Liver (tissue), 9 donors: ENCODE data around the gene CHMP5. TPM values are rescaled to one million over a fixed set of nuclear protein-coding genes. Genes with fewer than 3 reads are reported as not detected.

Experiments used
- DNase-seq: peaks from one replicate; pipeline ENCODE4 v3.0.0-alpha.2; 2017; ENCODE audit warnings: low spot score
- H3K27ac ChIP-seq, 2 donors: one replicate each; pipeline ENCODE4 v1.7.0; 2013; ENCODE audit warnings: inconsistent platforms in 2 of 2, low read length in 2 of 2, control low read depth in 1 of 2, low read depth in 1 of 2, mild to moderate bottlenecking in 1 of 2
- H3K27me3 ChIP-seq, 4 donors: one replicate each; pipeline versions ENCODE4 v1.6.1 to v1.7.0; 2013; ENCODE audit warnings: low read length in 3 of 4, inconsistent platforms in 1 of 4, mild to moderate bottlenecking in 1 of 4, moderate library complexity in 1 of 4; ENCODE audit not compliant: control insufficient read depth in 4 of 4, insufficient read depth in 4 of 4
- H3K36me3 ChIP-seq, 4 donors: one replicate each; pipeline versions ENCODE4 v1.6.1 to v1.7.0; 2013; ENCODE audit warnings: low read length in 3 of 4, mild to moderate bottlenecking in 3 of 4, low read depth in 1 of 4, moderate library complexity in 1 of 4; ENCODE audit not compliant: control insufficient read depth in 4 of 4, insufficient read depth in 3 of 4
- H3K4me1 ChIP-seq, 4 donors: one replicate each; pipeline versions ENCODE4 v1.6.1 to v1.7.0; 2013; ENCODE audit warnings: low read length in 3 of 4, mild to moderate bottlenecking in 3 of 4, moderate library complexity in 1 of 4; ENCODE audit not compliant: control insufficient read depth in 4 of 4, insufficient read depth in 4 of 4
- H3K4me3 ChIP-seq, 3 donors: one replicate each; pipeline versions ENCODE4 v1.6.1 to v1.7.0; 2013; ENCODE audit warnings: low read length in 3 of 3, control low read depth in 1 of 3, low read depth in 1 of 3, mild to moderate bottlenecking in 1 of 3
- H3K9ac ChIP-seq, 2 donors: one replicate each; pipeline ENCODE4 v1.7.0; 2013; ENCODE audit warnings: low read length in 2 of 2, mild to moderate bottlenecking in 2 of 2, moderate library complexity in 2 of 2, control low read depth in 1 of 2, low read depth in 1 of 2
- H3K9me3 ChIP-seq, 4 donors: one replicate each; pipeline versions ENCODE4 v1.6.1 to v1.7.0; 2013; ENCODE audit warnings: low read length in 3 of 4; ENCODE audit not compliant: control insufficient read depth in 4 of 4
- ATF3 ChIP-seq: IDR thresholded peaks from 2 replicates; pipeline ENCODE4 v1.6.1; 2016; ENCODE audit warnings: antibody characterized with exemption
- CTCF ChIP-seq: fragments of 150-350 bp; IDR thresholded peaks from 2 replicates; pipeline ENCODE4 v1.5.1; 2017; ENCODE audit warnings: improper control_type of control experiment, low read depth, low read length; ENCODE audit not compliant: missing input control
- EGR1 ChIP-seq, 2 donors: IDR thresholded peaks; 2 replicates each; pipeline ENCODE4 v1.6.1; 2016 to 2018; ENCODE audit warnings: antibody characterized with exemption in 2 of 2, low read depth in 2 of 2
- FOXA1 ChIP-seq: IDR thresholded peaks from 2 replicates; pipeline ENCODE4 v1.6.1; 2016; ENCODE audit warnings: antibody characterized with exemption
- GABPA ChIP-seq, 2 donors: IDR thresholded peaks in 1 of 2; conservative IDR thresholded peaks in 1 of 2; 2 replicates each; pipeline ENCODE4 v1.6.1; 2016; ENCODE audit warnings: antibody characterized with exemption in 2 of 2, mild to moderate bottlenecking in 1 of 2, moderate library complexity in 1 of 2
- HNF4A ChIP-seq, 2 donors: conservative IDR thresholded peaks; 2 replicates each; pipeline ENCODE4 v1.6.1; 2016; ENCODE audit warnings: antibody characterized with exemption in 2 of 2, mild to moderate bottlenecking in 2 of 2
- HNF4G ChIP-seq: IDR thresholded peaks from 2 replicates; pipeline ENCODE4 v1.6.1; 2016; ENCODE audit warnings: antibody characterized with exemption
- JUND ChIP-seq, 2 donors: IDR thresholded peaks; 2 replicates each; pipeline ENCODE4 v1.6.1; 2016; ENCODE audit warnings: antibody characterized with exemption in 2 of 2
- NR2F2 ChIP-seq: IDR thresholded peaks from 2 replicates; pipeline ENCODE4 v1.6.1; 2016; ENCODE audit warnings: antibody characterized with exemption
- RAD21 ChIP-seq, 2 donors: IDR thresholded peaks; 2 replicates each; pipeline ENCODE4 v1.6.1; 2016; ENCODE audit warnings: antibody characterized with exemption in 2 of 2, mild to moderate bottlenecking in 2 of 2
- RXRA ChIP-seq, 2 donors: IDR thresholded peaks; 2 replicates each; pipeline ENCODE4 v1.6.1; 2017 to 2018; ENCODE audit warnings: antibody characterized with exemption in 2 of 2, mild to moderate bottlenecking in 1 of 2
- SP1 ChIP-seq: IDR thresholded peaks from 2 replicates; pipeline ENCODE4 v1.6.1; 2018; ENCODE audit warnings: antibody characterized with exemption, mild to moderate bottlenecking
- TAF1 ChIP-seq: conservative IDR thresholded peaks from 2 replicates; pipeline ENCODE4 v1.6.1; 2016; ENCODE audit warnings: antibody characterized with exemption, mild to moderate bottlenecking
- YY1 ChIP-seq: IDR thresholded peaks from 2 replicates; pipeline ENCODE4 v1.6.1; 2016; ENCODE audit warnings: antibody characterized with exemption, mild to moderate bottlenecking
- WGBS: extraction: QIAGEN DNeasy Blood & Tissue Kit; methylation state at CpG from one replicate; pipeline ENCODE4 v1.1.7; 2013; 5-methylcytosine and 5-hydroxymethylcytosine counted together
- polyA plus RNA-seq, 2 donors: library from polyadenylated mRNA; stranded (reverse) in 1 of 2; unstranded in 1 of 2; fragments of 200-250 nt in 1 of 2; fragments of >200 nt in 1 of 2; fragmentation: Nextera tagmentation in 1 of 2; extraction: Ambion mirVana in 1 of 2; gene quantifications; one replicate each; pipeline versions ENCODE4 v1.2.1 to v1.2.3, GENCODE V29; 2013 to 2015
- total RNA-seq, 2 donors: library from RNA; depleted of rRNA; stranded (reverse); fragments of >200 nt; gene quantifications; one replicate each; pipeline ENCODE4 v1.2.3, GENCODE V29; 2014
- TF ChIP-seq, protein P1 (sequence below): IDR thresholded peaks from 2 replicates; pipeline ENCODE4 v1.6.1; 2016; ENCODE audit warnings: antibody characterized with exemption, mild to moderate bottlenecking
- TF ChIP-seq, protein P2 (sequence below): IDR thresholded peaks from 2 replicates; pipeline ENCODE4 v1.6.1; 2016; ENCODE audit warnings: antibody characterized with exemption
- TF ChIP-seq, protein P3 (sequence below): IDR thresholded peaks from 2 replicates; pipeline ENCODE4 v1.6.1; 2016; ENCODE audit warnings: antibody characterized with exemption
- donor health status: healthy.
- donor health status: healthy.
- donor health status: healthy.
- donor health status: healthy.
- donor health status: healthy.

Gene CHMP5
- total and polyA plus RNA-seq, 4 donors, result 23.2 to 34.8 (median 27.8) TPM

DNA sequence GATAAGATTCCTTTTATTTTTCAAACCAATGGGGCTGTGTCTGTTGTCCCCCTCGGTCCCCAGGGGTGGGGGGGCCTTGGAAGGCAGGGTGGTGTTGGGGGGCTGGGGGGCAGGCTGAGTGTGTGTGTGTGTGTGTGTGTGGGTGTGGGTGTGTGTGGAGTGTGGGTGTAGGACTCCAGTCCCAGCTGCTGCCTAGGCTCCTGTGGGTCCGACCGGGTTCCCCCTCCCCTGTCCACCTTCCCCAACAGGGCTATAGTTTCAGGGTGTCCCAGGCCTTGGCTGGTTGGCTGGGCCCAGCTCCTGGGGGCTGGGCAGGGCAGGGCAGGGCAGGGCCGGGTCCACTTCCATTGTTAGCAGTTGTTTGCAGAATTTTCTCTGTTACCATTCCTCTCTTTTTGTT is 23.4 kb downstream of the CHMP5 start:
- 86% methylated on average over 4 of the region's 4 CpGs for WGBS
- no peak for DNase-seq
- Histone ChIP-seq H3K27me3 (no peaks in the 10 kb centered on the region), H3K36me3 (peaks cover 0 to 6% (median 3%) of the 10 kb centered on the region in 4 donors), H3K4me1 (peaks cover 11 to 36% (median 22%) of the 10 kb centered on the region in 4 donors), H3K9ac (no peak overlapping the region), H3K27ac (peak overlapping the region in 1 of 2 donors; percentile 100), H3K9me3 (no peaks in the 10 kb centered on the region), H3K4me3 (no peak overlapping the region)
- TF ChIP-seq, protein P1, sequence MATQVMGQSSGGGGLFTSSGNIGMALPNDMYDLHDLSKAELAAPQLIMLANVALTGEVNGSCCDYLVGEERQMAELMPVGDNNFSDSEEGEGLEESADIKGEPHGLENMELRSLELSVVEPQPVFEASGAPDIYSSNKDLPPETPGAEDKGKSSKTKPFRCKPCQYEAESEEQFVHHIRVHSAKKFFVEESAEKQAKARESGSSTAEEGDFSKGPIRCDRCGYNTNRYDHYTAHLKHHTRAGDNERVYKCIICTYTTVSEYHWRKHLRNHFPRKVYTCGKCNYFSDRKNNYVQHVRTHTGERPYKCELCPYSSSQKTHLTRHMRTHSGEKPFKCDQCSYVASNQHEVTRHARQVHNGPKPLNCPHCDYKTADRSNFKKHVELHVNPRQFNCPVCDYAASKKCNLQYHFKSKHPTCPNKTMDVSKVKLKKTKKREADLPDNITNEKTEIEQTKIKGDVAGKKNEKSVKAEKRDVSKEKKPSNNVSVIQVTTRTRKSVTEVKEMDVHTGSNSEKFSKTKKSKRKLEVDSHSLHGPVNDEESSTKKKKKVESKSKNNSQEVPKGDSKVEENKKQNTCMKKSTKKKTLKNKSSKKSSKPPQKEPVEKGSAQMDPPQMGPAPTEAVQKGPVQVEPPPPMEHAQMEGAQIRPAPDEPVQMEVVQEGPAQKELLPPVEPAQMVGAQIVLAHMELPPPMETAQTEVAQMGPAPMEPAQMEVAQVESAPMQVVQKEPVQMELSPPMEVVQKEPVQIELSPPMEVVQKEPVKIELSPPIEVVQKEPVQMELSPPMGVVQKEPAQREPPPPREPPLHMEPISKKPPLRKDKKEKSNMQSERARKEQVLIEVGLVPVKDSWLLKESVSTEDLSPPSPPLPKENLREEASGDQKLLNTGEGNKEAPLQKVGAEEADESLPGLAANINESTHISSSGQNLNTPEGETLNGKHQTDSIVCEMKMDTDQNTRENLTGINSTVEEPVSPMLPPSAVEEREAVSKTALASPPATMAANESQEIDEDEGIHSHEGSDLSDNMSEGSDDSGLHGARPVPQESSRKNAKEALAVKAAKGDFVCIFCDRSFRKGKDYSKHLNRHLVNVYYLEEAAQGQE, result no peak
- no peak for TF ChIP-seq YY1
- TF ChIP-seq SP1, result no peak
- TF ChIP-seq FOXA1, result no peak
- TF ChIP-seq JUND (IDR thresholded peaks at IDR 0.05), result no peak
- TF ChIP-seq RAD21 (IDR thresholded peaks at IDR 0.05), result no peak
- TF ChIP-seq, protein P2, sequence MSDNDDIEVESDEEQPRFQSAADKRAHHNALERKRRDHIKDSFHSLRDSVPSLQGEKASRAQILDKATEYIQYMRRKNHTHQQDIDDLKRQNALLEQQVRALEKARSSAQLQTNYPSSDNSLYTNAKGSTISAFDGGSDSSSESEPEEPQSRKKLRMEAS, result no peak
- TF ChIP-seq TAF1, result no peak
- no peak for TF ChIP-seq NR2F2
- no peak for TF ChIP-seq EGR1 (IDR thresholded peaks at IDR 0.05; ENCODE audit: low read depth in 2 of 2)
- no peak for TF ChIP-seq RXRA (IDR thresholded peaks at IDR 0.05)
- TF ChIP-seq ATF3, result no peak
- TF ChIP-seq, protein P3, sequence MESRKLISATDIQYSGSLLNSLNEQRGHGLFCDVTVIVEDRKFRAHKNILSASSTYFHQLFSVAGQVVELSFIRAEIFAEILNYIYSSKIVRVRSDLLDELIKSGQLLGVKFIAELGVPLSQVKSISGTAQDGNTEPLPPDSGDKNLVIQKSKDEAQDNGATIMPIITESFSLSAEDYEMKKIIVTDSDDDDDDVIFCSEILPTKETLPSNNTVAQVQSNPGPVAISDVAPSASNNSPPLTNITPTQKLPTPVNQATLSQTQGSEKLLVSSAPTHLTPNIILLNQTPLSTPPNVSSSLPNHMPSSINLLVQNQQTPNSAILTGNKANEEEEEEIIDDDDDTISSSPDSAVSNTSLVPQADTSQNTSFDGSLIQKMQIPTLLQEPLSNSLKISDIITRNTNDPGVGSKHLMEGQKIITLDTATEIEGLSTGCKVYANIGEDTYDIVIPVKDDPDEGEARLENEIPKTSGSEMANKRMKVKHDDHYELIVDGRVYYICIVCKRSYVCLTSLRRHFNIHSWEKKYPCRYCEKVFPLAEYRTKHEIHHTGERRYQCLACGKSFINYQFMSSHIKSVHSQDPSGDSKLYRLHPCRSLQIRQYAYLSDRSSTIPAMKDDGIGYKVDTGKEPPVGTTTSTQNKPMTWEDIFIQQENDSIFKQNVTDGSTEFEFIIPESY, result no peak
- TF ChIP-seq CTCF, result no peak
- TF ChIP-seq HNF4A (conservative IDR thresholded peaks at IDR 0.05), result no peak
- no peak for TF ChIP-seq GABPA (IDR thresholded peaks at IDR 0.05 in 1 of 2, conservative IDR thresholded peaks at IDR 0.05 in 1 of 2)
- no peak for TF ChIP-seq HNF4G
